Mesodermal cell (in vitro differentiated cells): Measurements from ENCODE around the gene COL23A1.
"Not testable (repeated sequence)": the region's sequence is repeated elsewhere in the genome, so short reads cannot be mapped to it uniquely, and the experiment has no call there.

Experiments used
- H3K27ac ChIP-seq: 2 replicates; pipeline ENCODE4 v1.7.0; 2013; ENCODE audit warnings: mild to moderate bottlenecking, low read depth, low read length, moderate library complexity; ENCODE audit not compliant: severe bottlenecking
- H3K36me3 ChIP-seq: 2 replicates; pipeline ENCODE4 v1.7.1; 2013; ENCODE audit warnings: mild to moderate bottlenecking, low read length, moderate library complexity; ENCODE audit not compliant: control insufficient read depth, insufficient read depth
- H3K4me1 ChIP-seq: one replicate; pipeline ENCODE4 v1.7.1; 2013; ENCODE audit warnings: mild to moderate bottlenecking, low read length; ENCODE audit not compliant: insufficient read depth, control insufficient read depth, poor library complexity, severe bottlenecking
- H3K4me3 ChIP-seq: 2 replicates; pipeline ENCODE4 v1.7.0; 2013; ENCODE audit warnings: low read length, control low read depth, mild to moderate bottlenecking; ENCODE audit not compliant: insufficient read depth, poor library complexity, severe bottlenecking; ENCODE audit errors: extremely low read depth
- H3K9me3 ChIP-seq: 2 replicates; pipeline ENCODE4 v1.7.1; 2013; ENCODE audit warnings: mild to moderate bottlenecking, low read length, moderate library complexity; ENCODE audit not compliant: control insufficient read depth
- WGBS, 2 experiments: methylation state at CpG; one replicate each; pipeline ENCODE4 v1.1.5; 2013; ENCODE audit warnings: missing lambda C conversion rate in 2 of 2; ENCODE audit not compliant: insufficient coverage in 2 of 2; 5-methylcytosine and 5-hydroxymethylcytosine counted together

COL23A1 gene

DNA sequence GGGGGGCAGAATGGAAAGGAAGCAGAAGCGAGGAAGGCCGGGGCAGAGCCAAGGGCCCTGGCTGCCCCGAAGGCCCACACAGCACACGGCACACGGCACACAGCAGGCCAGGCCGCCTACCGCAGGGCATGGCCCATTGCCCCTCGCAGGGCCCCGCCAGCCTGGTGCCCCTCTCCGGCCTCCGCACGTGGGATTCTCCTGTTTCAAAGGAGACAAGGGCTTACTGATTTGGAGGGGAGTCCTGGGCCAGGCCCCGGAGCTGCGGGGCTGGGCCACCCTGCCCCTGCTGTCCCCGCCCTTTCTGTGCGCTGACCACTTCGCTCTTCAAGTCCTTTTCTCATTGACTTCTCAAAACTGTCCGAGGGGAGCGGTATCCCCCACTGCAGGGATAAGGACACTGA, 349.9 kb downstream of the COL23A1 start:
- no peaks in the 10 kb centered on the region for H3K36me3 ChIP-seq
- H3K9me3 ChIP-seq, result no peaks in the 10 kb centered on the region
- no peak overlapping the region for H3K4me3 ChIP-seq
- H3K27ac ChIP-seq, result no peak overlapping the region
- peaks cover 7% of the 10 kb centered on the region for H3K4me1 ChIP-seq
- 89 to 97% methylated on average over 16 to 19 of the region's 19 CpGs for WGBS, 2 experiments

DNA sequence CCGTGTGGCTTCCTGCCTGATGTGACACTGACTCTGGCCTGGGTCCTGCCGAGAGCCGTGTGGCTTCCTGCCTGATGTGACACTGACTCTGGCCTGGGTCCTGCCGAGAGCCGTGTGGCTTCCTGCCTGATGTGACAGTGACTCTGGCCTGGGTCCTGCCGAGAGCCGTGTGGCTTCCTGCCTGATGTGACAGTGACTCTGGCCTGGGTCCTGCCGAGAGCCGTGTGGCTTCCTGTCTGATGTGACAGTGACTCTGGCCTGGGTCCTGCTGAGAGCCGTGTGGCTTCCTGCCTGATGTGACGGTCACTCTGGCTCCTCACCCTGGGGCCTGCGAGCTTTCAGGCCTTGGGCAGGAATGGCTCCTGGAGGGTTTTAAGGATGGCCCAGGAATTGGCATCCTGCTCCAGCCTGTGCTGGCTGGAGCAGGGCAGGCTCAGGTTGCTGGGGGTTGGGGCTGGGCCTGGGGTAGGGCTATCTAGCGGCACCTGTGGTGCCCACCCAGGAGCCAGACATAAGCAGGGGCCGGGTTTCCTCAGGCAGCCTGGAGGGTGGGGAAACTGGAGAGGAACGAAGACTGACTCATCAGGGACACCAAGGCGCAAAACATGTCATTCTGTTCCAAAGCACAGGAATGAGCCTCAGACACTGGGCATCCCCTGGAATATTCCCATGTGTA, 350.4 kb downstream of the COL23A1 start:
- not testable (repeated sequence) for H3K4me1 ChIP-seq, H3K9me3 ChIP-seq, H3K4me3 ChIP-seq, H3K27ac ChIP-seq, H3K36me3 ChIP-seq
- 69 to 77% methylated on average over 8 to 12 of the region's 16 CpGs for WGBS, 2 experiments

DNA sequence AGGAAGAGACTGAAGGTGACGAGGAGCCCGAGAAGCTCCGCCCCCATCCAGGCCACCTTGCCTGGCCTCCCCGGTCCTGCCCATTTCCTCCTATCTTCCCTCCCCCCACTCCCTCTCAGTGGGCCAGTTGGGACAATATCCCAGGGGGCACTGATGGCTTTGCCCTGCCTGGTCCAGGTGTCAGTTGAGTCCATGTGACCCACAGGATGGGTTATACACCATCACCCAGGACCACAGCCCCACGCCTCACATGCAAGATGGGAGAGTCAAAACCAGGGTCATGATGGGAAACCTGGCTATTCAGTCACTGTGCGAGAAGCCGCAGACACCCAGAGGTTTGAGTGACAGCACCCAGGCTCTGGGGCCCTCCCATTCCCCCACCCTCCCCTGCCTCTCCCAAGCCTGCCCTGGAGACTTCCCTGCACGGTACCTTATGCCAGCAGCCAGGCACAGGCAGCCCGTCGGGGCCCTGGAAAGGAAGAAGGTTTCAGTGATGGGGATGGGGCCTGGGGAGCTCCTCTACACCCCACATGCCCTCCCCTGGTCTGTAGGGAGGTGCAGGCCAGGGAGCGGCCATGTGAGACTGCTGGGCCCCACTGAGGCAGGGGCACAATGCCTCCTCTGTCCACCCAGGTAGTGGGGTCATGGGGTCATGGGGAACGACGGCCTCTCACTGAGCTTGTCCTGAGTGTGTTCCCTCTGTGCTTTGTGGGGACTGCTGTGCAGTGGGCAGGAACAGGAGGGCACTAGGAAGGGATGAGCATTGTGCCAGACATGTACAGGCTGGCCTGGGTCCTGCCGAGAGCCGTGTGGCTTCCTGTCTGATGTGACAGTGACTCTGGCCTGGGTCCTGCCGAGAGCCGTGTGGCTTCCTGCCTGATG, 351.2 kb downstream of the COL23A1 start:
- H3K4me1 ChIP-seq, result peaks cover 7% of the 10 kb centered on the region
- WGBS, 2 experiments, result 82 to 85% methylated on average over 5 to 9 of the region's 17 CpGs
- H3K4me3 ChIP-seq, result no peak overlapping the region

DNA sequence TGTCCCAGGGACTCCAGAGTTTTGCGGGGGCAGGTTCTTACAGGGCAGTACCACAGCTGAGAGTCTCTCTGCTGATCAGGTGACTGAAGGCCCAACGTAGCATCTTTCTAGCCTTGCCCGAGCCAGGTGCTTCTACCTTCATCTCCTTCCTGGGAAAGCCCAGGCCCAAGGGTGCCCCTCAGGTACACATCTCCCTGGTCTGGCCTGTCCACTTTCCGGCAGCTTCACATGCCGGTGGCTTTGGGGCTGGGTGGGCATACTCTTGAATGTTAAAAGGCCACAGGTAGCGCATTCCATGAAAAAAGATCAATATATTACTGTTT, 351.9 kb downstream of the COL23A1 start:
- no peak overlapping the region for H3K4me3 ChIP-seq
- no peaks in the 10 kb centered on the region for H3K36me3 ChIP-seq
- no peaks in the 10 kb centered on the region for H3K9me3 ChIP-seq
- 85 to 100% methylated on average over 3 of the region's 6 CpGs for WGBS, 2 experiments
- H3K27ac ChIP-seq, result no peak overlapping the region
- peaks cover 7% of the 10 kb centered on the region for H3K4me1 ChIP-seq

More for the DNA sequence above, 351.2 kb downstream of the COL23A1 start:
- H3K36me3 ChIP-seq, result no peaks in the 10 kb centered on the region
- no peak overlapping the region for H3K27ac ChIP-seq
- H3K9me3 ChIP-seq, result no peaks in the 10 kb centered on the region

DNA sequence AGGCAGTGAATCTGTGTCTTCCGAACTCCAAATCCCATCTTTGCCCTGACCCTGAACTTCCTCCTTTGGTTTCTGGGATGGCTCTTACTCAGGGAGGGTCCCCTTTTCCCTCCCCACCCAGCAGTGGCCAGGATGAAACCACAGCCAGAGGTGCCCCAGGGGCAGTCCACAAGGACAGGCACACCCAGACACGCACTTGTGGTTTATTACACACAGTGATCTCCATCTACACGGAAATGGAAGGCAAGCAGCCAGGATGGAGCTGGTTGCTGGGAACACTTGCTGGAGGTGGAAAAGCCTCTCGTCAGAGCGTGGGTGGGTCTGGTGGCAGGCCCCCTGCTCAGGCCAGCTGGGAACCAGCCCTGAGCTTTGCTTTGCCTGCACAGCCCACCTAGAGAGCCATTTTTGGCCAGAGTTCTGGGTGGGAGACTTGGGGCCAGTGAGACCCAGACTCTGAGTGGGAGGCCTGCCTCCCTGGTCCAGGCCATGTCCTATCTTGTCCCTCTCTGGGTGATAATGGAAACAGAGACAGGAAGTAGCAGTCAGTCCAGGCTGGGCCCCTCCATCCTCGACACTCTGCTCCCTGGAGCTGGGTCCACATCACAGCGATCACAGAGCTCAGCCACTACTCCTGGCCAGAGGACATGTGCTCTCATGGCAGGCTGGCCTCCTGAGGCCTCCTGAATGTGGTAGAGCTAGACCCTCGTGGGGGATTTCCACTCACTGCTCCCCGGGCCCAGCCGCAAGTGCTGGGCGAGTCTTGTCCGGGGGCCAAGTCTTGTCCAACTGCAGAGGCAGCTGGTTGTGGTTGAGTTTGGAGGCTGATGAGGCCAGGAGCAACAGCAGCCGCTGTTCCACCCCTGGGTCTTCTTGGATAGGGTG, 352.5 kb downstream of the COL23A1 start:
- Histone ChIP-seq H3K4me1 (peaks cover 7% of the 10 kb centered on the region), H3K36me3 (no peaks in the 10 kb centered on the region), H3K9me3 (no peaks in the 10 kb centered on the region), H3K4me3 (no peak overlapping the region), H3K27ac (no peak overlapping the region)
- WGBS, 2 experiments, result 93 to 96% methylated on average over 11 of the region's 13 CpGs

DNA sequence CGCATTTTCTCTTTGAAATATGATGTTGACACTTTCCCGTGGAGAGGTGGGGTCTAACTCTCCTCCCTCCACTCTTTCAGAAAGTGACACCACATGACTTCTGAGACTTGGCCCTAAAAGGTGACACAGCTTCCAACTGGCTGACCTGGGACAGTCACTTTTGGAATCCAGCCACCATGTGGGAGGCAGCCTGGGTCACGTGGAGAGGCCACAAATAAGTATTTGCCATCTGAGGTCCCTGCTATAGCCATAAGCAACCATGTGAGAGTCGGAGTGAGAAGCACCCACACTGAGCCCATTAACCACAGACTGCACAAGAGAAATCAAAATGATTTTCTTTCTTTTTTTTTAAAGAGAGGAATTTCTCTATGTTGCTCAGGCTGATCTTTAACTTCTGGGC, 353.5 kb downstream of the COL23A1 start:
- Histone ChIP-seq H3K36me3 (no peaks in the 10 kb centered on the region), H3K4me1 (peaks cover 7% of the 10 kb centered on the region), H3K4me3 (no peak overlapping the region), H3K9me3 (no peaks in the 10 kb centered on the region), H3K27ac (no peak overlapping the region)
- WGBS, 2 experiments, result 90 to 100% methylated on average over 2 of the region's 4 CpGs

DNA sequence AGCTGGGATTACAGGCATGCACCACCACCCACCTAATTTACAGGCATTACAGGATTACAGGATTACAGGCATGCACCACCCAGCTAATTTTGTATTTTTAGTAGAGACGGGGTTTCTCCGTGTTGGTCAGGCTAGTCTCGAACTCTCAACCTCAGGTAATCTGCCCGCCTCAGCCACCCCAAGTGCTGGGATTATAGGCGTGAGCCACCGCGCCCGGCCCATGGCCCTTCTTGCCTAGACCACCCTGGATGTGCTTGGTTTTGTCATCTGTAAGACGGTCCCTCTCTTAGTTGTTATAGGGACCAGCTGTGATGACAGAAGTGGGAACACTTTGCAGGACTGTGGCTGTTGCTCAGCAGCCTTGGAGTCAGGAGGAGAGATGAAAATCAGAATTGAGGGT, 354.1 kb downstream of the COL23A1 start:
- Histone ChIP-seq H3K27ac (no peak overlapping the region), H3K36me3 (peaks cover 4% of the 10 kb centered on the region), H3K9me3 (no peaks in the 10 kb centered on the region), H3K4me1 (peaks cover 12% of the 10 kb centered on the region), H3K4me3 (no peak overlapping the region)
- 98 to 99% methylated on average over 7 to 9 of the region's 9 CpGs for WGBS, 2 experiments

DNA sequence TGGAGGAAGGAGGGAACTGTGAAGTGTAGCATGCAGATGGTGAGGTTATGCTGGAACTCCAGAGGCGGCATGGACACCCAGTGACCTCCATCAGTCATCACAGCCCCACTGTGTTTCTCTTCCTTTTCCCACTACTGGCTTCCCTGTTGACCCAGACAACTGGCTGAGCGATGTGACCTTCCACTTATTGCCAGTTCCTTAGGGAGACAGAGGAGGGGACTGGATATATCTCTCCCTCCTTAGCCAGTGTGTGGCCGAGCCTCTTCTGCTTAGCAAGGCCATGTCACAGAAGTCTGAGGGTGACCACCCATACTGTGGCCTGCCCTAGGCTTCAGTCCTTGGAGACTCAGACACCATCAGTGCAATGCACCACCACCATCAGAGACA, 354.6 kb downstream of the COL23A1 start:
- no peak overlapping the region for H3K27ac ChIP-seq
- WGBS, 2 experiments, result 100% methylated on average over 2 of the region's 3 CpGs; no CpG with 5 or more reads in 1 of the 2 experiments
- H3K4me3 ChIP-seq, result no peak overlapping the region
- peaks cover 18% of the 10 kb centered on the region for H3K4me1 ChIP-seq
- no peaks in the 10 kb centered on the region for H3K9me3 ChIP-seq
- H3K36me3 ChIP-seq, result peaks cover 9% of the 10 kb centered on the region

DNA sequence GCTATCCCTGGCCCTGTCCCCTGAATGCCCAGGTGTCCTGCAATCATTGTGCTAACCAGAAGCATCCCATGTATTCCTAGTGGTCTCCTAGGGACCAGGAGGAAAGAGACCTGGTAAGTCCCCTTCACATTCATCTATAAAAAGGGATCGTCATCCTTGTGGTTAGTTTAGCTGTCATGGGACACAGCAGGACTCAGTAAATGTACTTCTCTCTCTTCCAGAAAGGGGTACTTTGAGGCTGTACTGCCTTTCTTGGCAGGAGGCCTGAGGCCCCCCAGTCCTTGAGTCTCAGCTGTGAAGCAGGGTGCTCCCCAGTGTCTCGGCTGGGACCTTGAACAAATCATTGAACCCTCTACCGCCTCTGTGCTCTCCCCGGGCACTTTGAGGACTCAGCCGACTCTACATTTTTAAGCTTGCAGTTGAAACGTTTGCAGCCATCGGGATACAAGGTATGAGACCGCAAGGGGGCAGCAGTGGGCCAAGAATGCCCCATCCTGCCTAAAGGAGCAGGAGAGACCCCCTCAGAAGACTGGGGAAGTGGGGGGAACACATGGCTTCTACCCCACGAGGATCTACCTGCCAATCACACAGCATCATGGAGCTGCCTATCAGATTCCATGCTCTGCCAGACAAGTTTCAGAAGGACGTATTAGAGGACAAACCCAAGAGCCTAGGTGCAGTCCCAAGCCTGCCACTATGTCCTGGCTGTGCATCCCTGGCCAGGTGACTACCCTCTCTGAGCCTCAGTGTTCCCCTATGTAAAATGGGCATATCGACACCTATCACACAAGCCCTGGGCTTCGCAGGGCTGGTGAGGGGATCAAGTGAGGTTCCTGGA, 355.2 kb downstream of the COL23A1 start:
- WGBS, 2 experiments, result 14 to 24% methylated on average over 8 to 9 of the region's 12 CpGs
- H3K36me3 ChIP-seq, result peaks cover 15% of the 10 kb centered on the region
- H3K9me3 ChIP-seq, result no peaks in the 10 kb centered on the region
- H3K4me1 ChIP-seq, result peaks cover 17% of the 10 kb centered on the region
- H3K4me3 ChIP-seq, result no peak overlapping the region
- no peak overlapping the region for H3K27ac ChIP-seq
